PC-3 (cell line): ENCODE data around the gene GPRC5C. TPM values are rescaled to one million over a fixed set of nuclear protein-coding genes. Genes with fewer than 3 reads are reported as not detected.

Experiments used
- ATAC-seq: fragments of 200-7000 bp; cut with Tn5 transposase; 2 replicates; pipeline ENCODE4 v1.9.1; 2020; ENCODE audit warnings: mild to moderate bottlenecking, moderate library complexity
- BruUV-seq: library from RNA; stranded (reverse); fragments of 400-500 nt; replicated peaks from 2 replicates; lab custom pipeline; 2021; lab: Mats Ljungman, UMichigan
- CTCF ChIA-PET: fragments of 300-600 bp; sonication (Branson Sonifier 250); formaldehyde crosslinking; loops from one replicate; lab custom pipeline; 2022; ENCODE audit warnings: antibody characterized with exemption; lab: Charles Lee
- POLR2A ChIA-PET: fragments of 300-600 bp; sonication (Branson Sonifier 250); formaldehyde crosslinking; loops from one replicate; lab custom pipeline; 2022; ENCODE audit warnings: antibody characterized with exemption; ENCODE audit not compliant: unreplicated experiment; lab: Charles Lee
- DNase-seq: peaks from one replicate; pipeline ENCODE4 v3.0.0-alpha.2; 2015
- H2AFZ ChIP-seq: fragments of 300-600 bp; sonication (generic); 2 replicates; pipeline ENCODE4 v1.6.0; 2016; ENCODE audit warnings: antibody characterized with exemption, low read length
- H3F3A ChIP-seq: fragments of 300-600 bp; sonication (generic); one replicate; pipeline ENCODE4 v1.6.0; 2017; ENCODE audit warnings: antibody characterized with exemption, low read length, control low read depth, mild to moderate bottlenecking; ENCODE audit not compliant: unreplicated experiment
- H3K27ac ChIP-seq: fragments of 300-600 bp; sonication (generic); 2 replicates; pipeline ENCODE4 v1.5.1; 2016; ENCODE audit warnings: mild to moderate bottlenecking, low read length
- H3K27me3 ChIP-seq: fragments of 300-600 bp; sonication (generic); 2 replicates; pipeline ENCODE4 v1.6.1; 2016; ENCODE audit warnings: low read length, mixed read lengths
- H3K36me3 ChIP-seq: fragments of 300-600 bp; sonication (generic); 2 replicates; pipeline ENCODE4 v1.6.1; 2016; ENCODE audit warnings: low read depth, mixed run types, low read length, mixed read lengths
- H3K4me1 ChIP-seq: fragments of 300-600 bp; sonication (generic); 2 replicates; pipeline ENCODE4 v1.5.1; 2016; ENCODE audit warnings: low read length; ENCODE audit not compliant: insufficient read depth
- H3K4me2 ChIP-seq: fragments of 300-600 bp; sonication (generic); 2 replicates; pipeline ENCODE4 v1.6.0; 2016; ENCODE audit warnings: low read length
- H3K4me3 ChIP-seq: fragments of 300-600 bp; sonication (generic); 2 replicates; pipeline ENCODE4 v1.5.1; 2016; ENCODE audit warnings: mild to moderate bottlenecking, low read length, mixed read lengths
- H3K79me2 ChIP-seq: fragments of 300-600 bp; sonication (generic); 2 replicates; pipeline ENCODE4 v1.6.1; 2017; ENCODE audit warnings: low read length, mixed read lengths
- H3K9ac ChIP-seq: fragments of 300-600 bp; sonication (generic); 2 replicates; pipeline ENCODE4 v1.6.0; 2016; ENCODE audit warnings: mild to moderate bottlenecking, low read length
- H3K9me2 ChIP-seq: fragments of 300-600 bp; sonication (generic); replicated peaks from 2 replicates; pipeline ENCODE4 v1.6.1; 2016; ENCODE audit warnings: mixed run types, low read length, mixed read lengths
- H3K9me3 ChIP-seq: fragments of 300-600 bp; sonication (generic); 2 replicates; pipeline ENCODE4 v1.6.1; 2016; ENCODE audit warnings: low read length, mixed read lengths
- H4K20me1 ChIP-seq: fragments of 300-600 bp; sonication (generic); 2 replicates; pipeline ENCODE4 v1.6.1; 2016; ENCODE audit warnings: low read length, mixed read lengths
- EZH2 ChIP-seq: fragments of 300-600 bp; sonication (generic); IDR thresholded peaks from one replicate; pipeline ENCODE4 v1.6.1; 2017; ENCODE audit warnings: antibody characterized with exemption, mild to moderate bottlenecking, low read length; ENCODE audit not compliant: unreplicated experiment
- EZH2phosphoT487 ChIP-seq: fragments of 300-600 bp; sonication (generic); IDR thresholded peaks from 2 replicates; pipeline ENCODE4 v1.6.1; 2018; ENCODE audit warnings: mild to moderate bottlenecking, antibody characterized with exemption, low read length, borderline replicate concordance
- intact Hi-C: fragments of 100-400 bp; cut with micrococcal nuclease; formaldehyde crosslinking; loops from 2 replicates; pipeline ENCODE4 v1.9.0; 2023
- total RNA-seq: library from RNA; depleted of rRNA; stranded (reverse); fragments of >200 nt; gene quantifications from 2 replicates; pipeline ENCODE4 v1.2.3, GENCODE V29; 2014
- TF ChIP-seq, protein P1 (sequence below): fragments of 300-600 bp; sonication (generic); conservative IDR thresholded peaks from 2 replicates; pipeline ENCODE4 v1.5.1; 2017; ENCODE audit warnings: antibody characterized with exemption, low read depth, mild to moderate bottlenecking, low read length

GPRC5C gene
- total RNA-seq, 1 experiment from 2014 or later: 209 TPM

DNA sequence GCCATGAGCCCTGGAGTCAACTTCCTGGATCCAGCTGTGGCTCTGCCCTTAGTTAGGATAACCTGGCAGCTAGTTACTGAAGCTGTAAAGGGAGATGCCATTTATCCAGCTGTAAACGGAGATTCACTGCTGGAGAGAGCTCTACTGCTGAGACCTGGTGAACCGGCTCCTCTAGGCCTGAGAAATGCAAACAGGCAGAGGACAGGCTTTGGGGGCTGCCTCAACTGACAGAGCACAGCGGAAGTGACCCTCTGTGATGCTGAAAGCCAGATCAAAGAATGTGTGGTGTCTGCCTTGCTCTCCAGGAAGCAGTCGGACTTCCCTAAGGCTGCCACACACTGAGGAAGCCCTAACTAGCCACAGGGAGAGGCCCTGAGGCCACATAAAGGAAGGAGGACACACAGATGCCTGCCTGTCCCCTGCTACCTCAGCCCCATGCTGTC, 21.9 kb upstream of the GPRC5C start:
- Histone ChIP-seq H3K79me2 (no peaks in the 10 kb centered on the region), H3K27ac (no peak overlapping the region), H3K36me3 (no peaks in the 10 kb centered on the region), H4K20me1 (no peaks in the 10 kb centered on the region), H3K4me3 (no peak overlapping the region), H3K27me3 (no peaks in the 10 kb centered on the region), H3K4me1 (peaks cover 6% of the 10 kb centered on the region; the same call in 1 of the 2 replicates), H3K9me2 (no peaks in the 10 kb centered on the region), H3K9ac (no peak overlapping the region), H2AFZ (peak overlapping the region; percentile 20), H3K4me2 (no peak overlapping the region), H3K9me3 (no peaks in the 10 kb centered on the region), H3F3A (no peaks in the 10 kb centered on the region)
- TF ChIP-seq, protein P1, sequence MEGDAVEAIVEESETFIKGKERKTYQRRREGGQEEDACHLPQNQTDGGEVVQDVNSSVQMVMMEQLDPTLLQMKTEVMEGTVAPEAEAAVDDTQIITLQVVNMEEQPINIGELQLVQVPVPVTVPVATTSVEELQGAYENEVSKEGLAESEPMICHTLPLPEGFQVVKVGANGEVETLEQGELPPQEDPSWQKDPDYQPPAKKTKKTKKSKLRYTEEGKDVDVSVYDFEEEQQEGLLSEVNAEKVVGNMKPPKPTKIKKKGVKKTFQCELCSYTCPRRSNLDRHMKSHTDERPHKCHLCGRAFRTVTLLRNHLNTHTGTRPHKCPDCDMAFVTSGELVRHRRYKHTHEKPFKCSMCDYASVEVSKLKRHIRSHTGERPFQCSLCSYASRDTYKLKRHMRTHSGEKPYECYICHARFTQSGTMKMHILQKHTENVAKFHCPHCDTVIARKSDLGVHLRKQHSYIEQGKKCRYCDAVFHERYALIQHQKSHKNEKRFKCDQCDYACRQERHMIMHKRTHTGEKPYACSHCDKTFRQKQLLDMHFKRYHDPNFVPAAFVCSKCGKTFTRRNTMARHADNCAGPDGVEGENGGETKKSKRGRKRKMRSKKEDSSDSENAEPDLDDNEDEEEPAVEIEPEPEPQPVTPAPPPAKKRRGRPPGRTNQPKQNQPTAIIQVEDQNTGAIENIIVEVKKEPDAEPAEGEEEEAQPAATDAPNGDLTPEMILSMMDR: no peak
- TF ChIP-seq EZH2 (no peak), EZH2phosphoT487 (no peak)
- BruUV-seq: no TSS peak
- POLR2A ChIA-PET: interaction anchor here (0.6 kb wide), 1 partner anchor 204 kb away, joined by 3 read pairs; no protein-coding TSS in a partner anchor
- DNase-seq (no peak), ATAC-seq (no peak)
- intact Hi-C loops: no loop called here
- CTCF ChIA-PET: no interaction called here

DNA sequence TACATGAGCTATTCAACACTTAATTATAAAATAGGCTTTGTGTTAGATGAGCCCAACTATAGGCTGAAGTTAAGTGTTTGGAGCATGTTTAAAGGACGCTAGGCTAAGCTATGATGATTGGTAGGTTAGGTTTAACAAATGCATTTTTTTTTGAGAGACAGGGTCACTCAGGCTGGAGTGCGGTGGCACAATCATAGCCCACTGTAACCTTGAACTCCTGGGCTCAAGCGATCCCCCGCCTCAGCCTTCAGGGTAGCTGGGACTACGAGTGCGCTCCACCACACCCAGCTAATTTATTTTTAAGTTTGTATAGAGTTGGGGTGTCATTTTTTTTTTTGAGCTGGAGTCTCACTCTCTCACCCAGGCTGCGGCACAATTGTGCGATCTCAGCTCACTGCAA, 19.3 kb upstream of the GPRC5C start:
- Histone ChIP-seq H3K36me3 (no peaks in the 10 kb centered on the region), H2AFZ (no peak overlapping the region), H3K9me3 (no peaks in the 10 kb centered on the region), H3K4me3 (no peak overlapping the region), H3K4me1 (peaks cover 15% of the 10 kb centered on the region), H3K9ac (no peak overlapping the region), H3K27me3 (no peaks in the 10 kb centered on the region), H3K9me2 (no peaks in the 10 kb centered on the region), H3K27ac (no peak overlapping the region), H3K79me2 (no peaks in the 10 kb centered on the region), H3F3A (no peaks in the 10 kb centered on the region), H3K4me2 (no peak overlapping the region), H4K20me1 (no peaks in the 10 kb centered on the region)
- POLR2A ChIA-PET: interaction anchor here (0.7 kb wide), 1 partner anchor 18 kb away, joined by 5 read pairs; no protein-coding TSS in a partner anchor
- intact Hi-C loops: no loop called here
- DNase-seq (no peak), ATAC-seq (no peak)
- CTCF ChIA-PET: no interaction called here
- TF ChIP-seq EZH2: no peak
- TF ChIP-seq, protein P1: no peak
- no peak for TF ChIP-seq EZH2phosphoT487
- BruUV-seq: no TSS peak

DNA sequence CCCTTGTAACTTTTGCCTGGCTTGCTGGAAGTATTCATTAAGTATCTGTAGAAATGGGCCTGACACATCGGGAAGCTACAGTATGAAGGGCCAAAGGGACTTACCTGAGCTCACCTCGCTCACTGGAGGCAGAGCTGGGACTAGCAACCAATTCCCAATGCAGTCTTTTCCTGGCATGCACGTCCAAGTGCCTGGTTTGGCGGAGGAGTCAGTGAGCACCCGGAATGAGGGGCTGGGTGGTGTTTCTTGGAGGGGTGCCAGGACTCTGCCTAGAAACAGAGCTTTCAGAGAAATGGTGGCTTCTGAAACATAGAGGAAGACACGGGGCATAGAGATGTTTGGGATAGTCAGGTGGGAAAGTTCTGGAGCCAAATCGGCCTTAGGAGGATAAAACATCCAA, 18.4 kb upstream of the GPRC5C start:
- Histone ChIP-seq H3K9me2 (no peaks in the 10 kb centered on the region), H3K9me3 (no peaks in the 10 kb centered on the region), H3F3A (no peaks in the 10 kb centered on the region), H3K27me3 (no peaks in the 10 kb centered on the region), H3K4me1 (peaks cover 23% of the 10 kb centered on the region), H3K27ac (no peak overlapping the region), H3K36me3 (no peaks in the 10 kb centered on the region), H3K79me2 (no peaks in the 10 kb centered on the region), H2AFZ (no peak overlapping the region), H4K20me1 (no peaks in the 10 kb centered on the region), H3K4me2 (no peak overlapping the region), H3K4me3 (no peak overlapping the region), H3K9ac (no peak overlapping the region)
- intact Hi-C loops: no loop called here
- CTCF ChIA-PET: no interaction called here
- BruUV-seq: no TSS peak
- ATAC-seq: no peak
- TF ChIP-seq, protein P1: no peak
- no peak for TF ChIP-seq EZH2phosphoT487
- no peak for TF ChIP-seq EZH2
- no peak for DNase-seq
- POLR2A ChIA-PET: interaction anchor here (0.5 kb wide), 1 partner anchor 9 kb away, joined by 3 read pairs; no protein-coding TSS in a partner anchor
